SH-SY5Y (cell line): ENCODE measurements around the gene FBXO24.

ENCODE experiments used
- GATA2 ChIP-seq: IDR thresholded peaks from 2 replicates; pipeline ENCODE4 v1.6.1; 2011; ENCODE audit warnings: mild to moderate bottlenecking, low read depth, low read length
- GATA3 ChIP-seq: IDR thresholded peaks from 2 replicates; pipeline ENCODE4 v1.6.1; 2011; ENCODE audit warnings: low read depth, mild to moderate bottlenecking, low read length, moderate library complexity

- TF ChIP-seq GATA3 (no peak), GATA2 (no peak)
Observed at GRCh38 chr7:100539436-100540006, 46.6 kb upstream of the FBXO24 start.
